ENCODE data around the gene EQTN.
"Not testable (repeated sequence)": the region's sequence is repeated elsewhere in the genome, so short reads cannot be mapped to it uniquely, and the experiment has no call there.

Gene EQTN

GRCh38 chr9:27292659-27293405 is 4.1 kb downstream of the EQTN start:
- no peak for DNase-seq

GRCh38 chr9:27291292-27291691 is 5.7 kb downstream of the EQTN start:
- DNase-seq: no peak

- DNase-seq: no peak
Measured at GRCh38 chr9:27282269-27282668, 14.7 kb downstream of the EQTN start.

GRCh38 chr9:27280860-27281259 is 16.1 kb downstream of the EQTN start:
- no peak for DNase-seq

- no peak for DNase-seq
Measured at GRCh38 chr9:27280249-27280648, 16.7 kb downstream of the EQTN start.

GRCh38 chr9:27279611-27280010 is 17.3 kb downstream of the EQTN start:
- no peak for DNase-seq

- DNase-seq: no peak
Measured at GRCh38 chr9:27278374-27278773, 18.6 kb downstream of the EQTN start.

- DNase-seq: no peak
Measured at GRCh38 chr9:27276193-27277030, 20.5 kb downstream of the EQTN start.

- no peak for DNase-seq
Measured at GRCh38 chr9:27273186-27273585, 23.8 kb downstream of the EQTN start.

GRCh38 chr9:27272103-27272502 is 24.8 kb downstream of the EQTN start:
- no peak for DNase-seq

- DNase-seq: no peak
Measured at GRCh38 chr9:27261517-27262211, 35.3 kb downstream of the EQTN start.

- no peak for DNase-seq
Measured at GRCh38 chr9:27260789-27261516, 36.0 kb downstream of the EQTN start.

- DNase-seq: no peak
Measured at GRCh38 chr9:27258662-27259061, 38.3 kb downstream of the EQTN start.

GRCh38 chr9:27248702-27249101 is 48.2 kb downstream of the EQTN start:
- DNase-seq: no peak

GRCh38 chr9:27247756-27248155 is 49.2 kb downstream of the EQTN start:
- DNase-seq: peak; percentile 28

GRCh38 chr9:27239648-27240047 is 57.3 kb downstream of the EQTN start:
- not testable (repeated sequence) for DNase-seq
